ENCODE data around the gene RBM28.

The RBM28 gene

GRCh38 chr7:128343554-128344430 is at the start of gene RBM28:
Gene RBM28, minus strand, starts transcription at chr7:128343908. Its CDS starts 115 bp downstream, at chr7:128343793.
- DNase-seq, result peak; percentile 78

- DNase-seq, result no peak
Observed at GRCh38 chr7:128392446-128393327, 49.0 kb upstream of the RBM28 start.

- no peak for DNase-seq
Observed at GRCh38 chr7:128391805-128392204, 48.1 kb upstream of the RBM28 start.

GRCh38 chr7:128390871-128391565 is 47.3 kb upstream of the RBM28 start:
- no peak for DNase-seq

- no peak for DNase-seq
Observed at GRCh38 chr7:128389618-128390329, 46.1 kb upstream of the RBM28 start.

- no peak for DNase-seq
Observed at GRCh38 chr7:128389085-128389617, 45.4 kb upstream of the RBM28 start.

- DNase-seq, result no peak
Observed at GRCh38 chr7:128388145-128388485, 44.4 kb upstream of the RBM28 start.

GRCh38 chr7:128387216-128388144 is 43.8 kb upstream of the RBM28 start:
- DNase-seq, result peak; percentile 75

- no peak for DNase-seq
Observed at GRCh38 chr7:128385988-128386925, 42.5 kb upstream of the RBM28 start.

- no peak for DNase-seq
Observed at GRCh38 chr7:128384726-128385125, 41.0 kb upstream of the RBM28 start.

GRCh38 chr7:128383776-128384175 is 40.1 kb upstream of the RBM28 start:
- DNase-seq, result no peak

GRCh38 chr7:128381161-128381821 is 37.6 kb upstream of the RBM28 start:
- DNase-seq, result no peak

- DNase-seq, result no peak
Observed at GRCh38 chr7:128380483-128381106, 36.9 kb upstream of the RBM28 start.

GRCh38 chr7:128379900-128380479 is 36.3 kb upstream of the RBM28 start:
- no peak for DNase-seq

GRCh38 chr7:128378637-128379036 is 34.9 kb upstream of the RBM28 start:
- DNase-seq, result no peak

GRCh38 chr7:128376077-128376476 is 32.4 kb upstream of the RBM28 start:
- DNase-seq, result no peak

- DNase-seq, result no peak
Observed at GRCh38 chr7:128374041-128374440, 30.3 kb upstream of the RBM28 start.

- DNase-seq, result no peak
Observed at GRCh38 chr7:128373606-128374005, 29.9 kb upstream of the RBM28 start.

GRCh38 chr7:128370491-128370890 is 26.8 kb upstream of the RBM28 start:
- DNase-seq, result no peak
